NCI-H146 treated with DMSO at 0.1 percent for 48 hours (cell line): Measurements from ENCODE around the gene BRD4.

Experiments
- DNase-seq: peaks from one replicate; lab custom pipeline; 2025; ENCODE audit not compliant: unreplicated experiment; lab: John Stamatoyannopoulos, UW

Gene BRD4

DNA sequence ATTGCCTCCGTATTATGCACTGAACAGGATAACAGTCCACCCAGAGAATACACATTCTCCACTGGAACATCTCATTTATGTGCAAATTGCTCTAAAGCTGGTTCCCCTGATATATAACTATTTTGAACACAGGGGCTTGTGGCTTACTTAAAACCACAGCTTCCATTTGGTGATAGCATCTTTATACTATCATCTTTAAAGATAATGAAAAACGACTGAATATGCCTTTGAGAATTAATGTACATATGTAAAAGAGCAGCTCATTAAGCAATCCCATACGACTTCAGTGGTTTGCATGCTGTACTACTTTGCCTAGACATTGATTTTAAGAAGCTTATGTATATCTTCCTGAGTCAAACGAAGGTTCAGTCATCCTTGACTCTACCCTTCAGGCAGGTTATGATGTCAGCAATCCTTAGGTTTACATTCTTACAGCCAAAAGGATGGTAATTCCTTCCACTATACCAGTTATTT is 40.8 kb downstream of the BRD4 start:
- DNase-seq = no peak

GRCh38 chr19:15291089-15291488 is 41.2 kb downstream of the BRD4 start:
- DNase-seq = no peak

GRCh38 chr19:15290166-15290565 is 42.2 kb downstream of the BRD4 start:
- no peak for DNase-seq

- no peak for DNase-seq
These were observed 42.7 kb downstream of the BRD4 start for GRCh38 chr19:15289673-15290072.

DNA sequence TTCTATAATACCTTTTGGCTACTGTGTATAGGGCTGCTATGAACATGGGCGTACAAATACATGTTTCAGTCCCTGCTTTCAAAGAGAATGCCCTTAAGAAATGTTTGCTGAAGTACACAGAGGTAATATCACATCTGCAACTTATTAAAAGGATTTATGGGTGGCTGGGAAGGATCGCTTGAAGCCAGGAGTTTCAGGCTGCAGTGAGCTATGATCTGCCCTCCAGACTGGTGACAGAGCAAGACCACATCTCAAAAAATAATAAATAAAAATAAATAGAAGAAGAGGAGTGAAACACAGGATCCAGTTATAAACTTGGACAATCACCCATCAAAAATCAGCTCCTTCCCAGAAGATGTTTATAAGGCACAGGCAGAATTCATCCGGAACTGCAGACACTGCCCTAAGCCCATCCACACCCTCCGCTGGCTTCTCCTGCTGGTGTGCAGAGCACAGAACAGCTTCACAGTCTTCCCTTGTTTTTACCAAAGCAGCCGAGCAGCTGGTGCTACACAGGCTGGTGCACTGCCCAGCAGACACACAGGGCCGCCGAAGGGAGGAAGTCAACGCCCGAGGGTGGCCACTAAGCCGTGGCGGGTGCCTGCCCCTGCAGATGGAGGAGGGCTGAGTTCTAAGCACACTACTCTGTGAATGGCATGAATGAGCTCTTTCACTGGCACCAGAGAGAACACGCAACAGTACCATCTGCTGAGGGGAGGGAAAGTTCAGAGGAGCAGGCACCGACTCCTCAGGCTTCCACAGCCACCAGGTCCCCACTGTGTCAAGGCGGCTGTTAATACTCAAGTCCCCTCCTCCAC is 44.0 kb downstream of the BRD4 start:
- DNase-seq = no peak

DNA sequence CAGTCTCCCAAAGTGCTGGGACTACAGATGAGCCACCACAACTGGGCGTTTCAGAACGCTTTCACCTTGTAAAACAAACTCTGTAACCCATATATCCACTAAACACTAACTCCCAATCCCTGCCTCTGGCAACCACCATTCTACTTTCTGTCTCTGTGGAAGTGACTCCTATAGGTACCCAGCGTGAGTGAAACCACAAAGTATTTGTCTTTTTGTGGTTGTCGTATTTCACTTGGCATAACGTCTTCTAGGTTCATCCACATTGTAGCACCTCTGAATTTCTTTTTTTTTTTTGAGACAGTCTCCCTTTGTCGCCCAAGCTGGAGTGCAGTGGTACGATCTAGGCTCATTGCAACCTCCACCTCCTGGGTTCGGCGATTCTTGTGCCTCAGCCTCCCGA is 44.8 kb downstream of the BRD4 start:
- no peak for DNase-seq

GRCh38 chr19:15286688-15287365 is 45.5 kb downstream of the BRD4 start:
- no peak for DNase-seq

GRCh38 chr19:15285896-15286591 is 46.3 kb downstream of the BRD4 start:
- no peak for DNase-seq

DNA sequence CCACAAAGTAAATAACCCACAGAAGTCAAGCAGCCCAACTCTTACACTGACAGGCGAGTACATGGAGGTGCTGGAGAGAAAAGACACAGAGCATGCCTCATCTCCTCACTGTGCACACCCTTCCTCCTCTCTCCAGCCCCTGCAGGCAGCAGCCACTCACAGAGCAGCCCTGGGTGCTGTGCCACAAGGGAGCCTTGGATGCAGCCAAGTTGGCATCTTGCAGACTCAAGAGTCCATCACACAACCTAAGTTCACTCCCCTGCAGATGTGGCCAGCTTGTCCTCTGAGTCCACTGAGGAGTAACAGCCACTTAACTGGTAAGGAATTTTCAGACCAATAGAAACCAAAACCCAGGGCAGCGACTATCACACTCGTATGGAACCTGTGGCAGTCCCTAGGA is 47.4 kb downstream of the BRD4 start:
- DNase-seq = no peak

DNA sequence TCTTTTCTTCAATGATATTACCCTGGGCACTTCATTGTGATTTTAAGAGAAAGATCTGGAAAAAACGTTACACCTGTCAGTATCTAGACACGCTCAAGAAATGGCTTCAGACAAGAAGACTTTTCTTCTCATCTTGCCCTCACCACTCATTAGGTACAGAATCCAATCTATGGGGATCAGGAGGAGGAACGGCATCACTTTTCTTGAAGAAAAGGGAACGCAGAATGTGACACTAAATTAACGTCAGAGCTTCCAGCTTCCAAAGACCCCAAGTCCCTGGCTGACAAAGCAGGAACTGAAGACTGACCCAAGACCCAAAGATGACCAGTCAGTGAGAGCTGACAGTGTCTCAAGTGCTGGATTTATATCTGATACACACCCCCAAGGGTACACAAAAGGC is 48.2 kb downstream of the BRD4 start:
- DNase-seq = no peak

- no peak for DNase-seq
These were observed 49.0 kb downstream of the BRD4 start for GRCh38 chr19:15283141-15283883.

GRCh38 chr19:15282311-15282705 is 50.0 kb downstream of the BRD4 start:
- no peak for DNase-seq

DNA sequence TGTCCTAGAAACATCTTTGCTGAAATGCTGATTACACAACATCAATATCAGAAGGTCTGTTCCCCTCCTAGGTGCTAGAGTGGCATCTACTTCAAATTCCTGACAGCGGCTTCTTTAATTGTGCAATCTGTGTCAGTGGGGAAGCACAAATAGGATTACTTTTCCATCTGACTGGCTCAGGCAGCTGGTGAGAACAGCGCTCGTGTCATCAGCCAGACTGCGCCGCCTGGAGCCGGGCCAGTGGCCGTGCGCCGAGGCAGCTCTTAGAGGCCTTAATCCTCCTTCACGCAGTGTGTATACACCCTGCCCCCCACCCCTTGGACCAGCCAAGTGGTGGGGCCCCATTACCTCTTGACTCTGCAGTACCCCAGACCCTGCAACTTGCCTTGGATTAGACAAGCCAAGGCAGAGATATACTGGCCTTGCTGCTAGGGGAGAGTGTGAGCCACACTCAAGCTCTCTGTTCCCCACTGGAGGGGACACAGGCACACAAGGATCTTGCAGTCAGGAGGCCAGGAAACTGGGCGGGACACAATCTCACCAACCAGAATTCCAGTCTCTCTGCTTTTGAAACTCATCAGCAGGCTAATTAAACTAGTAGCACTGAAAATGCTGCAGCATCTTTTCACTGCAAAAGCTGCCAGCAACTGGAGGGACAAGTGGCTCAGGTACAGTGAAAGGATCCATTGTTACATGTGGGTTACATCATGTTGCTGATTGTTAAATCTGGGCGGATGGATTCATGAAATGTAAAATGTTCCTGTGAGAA is 51.2 kb downstream of the BRD4 start:
- peak; percentile 29 for DNase-seq

DNA sequence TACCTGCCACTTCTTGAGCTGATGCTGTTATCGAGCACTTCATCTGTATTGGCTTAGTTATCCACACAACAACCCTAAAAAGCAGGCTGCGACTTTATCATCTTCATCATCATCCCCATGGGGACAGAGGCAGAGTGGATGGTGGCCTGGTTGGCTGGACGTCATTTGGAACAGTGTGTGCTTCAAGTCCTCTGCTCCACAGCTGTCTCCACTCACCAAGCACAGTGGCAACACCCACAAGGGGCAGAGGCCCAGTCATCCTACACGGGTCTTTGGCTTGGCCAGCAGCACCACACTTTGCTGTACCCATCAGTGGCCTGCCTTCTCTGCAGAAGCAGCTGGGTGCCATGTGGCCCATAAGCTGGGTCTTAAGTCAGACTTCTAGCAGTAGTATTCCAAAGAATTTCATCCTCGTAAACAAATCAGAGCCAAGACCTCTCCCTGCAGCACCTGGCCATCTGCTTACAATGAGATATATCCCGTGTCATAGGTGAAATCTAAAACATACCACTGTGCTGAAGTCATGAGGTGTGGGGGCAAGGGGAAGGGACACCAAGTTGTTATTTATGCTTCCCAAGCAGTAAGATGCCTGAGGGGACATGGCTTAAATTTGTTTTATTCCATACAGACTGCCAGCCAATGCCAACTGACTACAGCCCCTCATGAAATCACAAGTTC is 52.2 kb downstream of the BRD4 start:
- no peak for DNase-seq

DNA sequence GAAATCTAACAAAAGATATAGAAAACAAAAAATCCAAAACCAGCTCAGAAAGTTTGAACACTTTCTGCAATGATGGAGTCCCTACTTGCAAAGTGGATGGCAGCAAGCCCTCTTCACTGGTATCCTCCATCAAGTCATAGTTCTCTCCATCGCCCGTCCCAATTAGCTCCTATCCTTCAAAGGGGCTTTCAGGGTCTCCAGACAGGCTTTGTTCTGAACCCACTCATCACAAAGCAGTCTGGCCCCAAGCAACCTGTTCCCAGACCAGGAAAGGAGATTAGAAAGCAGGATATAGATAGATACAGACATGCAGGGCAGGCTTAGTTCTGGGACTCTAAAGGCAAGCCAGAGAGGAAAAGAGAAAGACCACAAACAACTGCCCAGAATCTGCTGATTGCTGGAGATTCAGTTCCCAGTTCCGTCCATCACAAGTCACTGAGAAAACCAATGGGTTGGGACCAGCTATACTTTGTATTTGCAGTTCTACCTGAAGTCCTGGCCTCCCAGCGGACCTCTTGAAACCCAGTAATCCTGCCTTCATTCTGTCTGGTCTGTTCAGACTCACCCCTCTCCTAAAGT is 52.9 kb downstream of the BRD4 start:
- no peak for DNase-seq

GRCh38 chr19:15276620-15277215 is 55.6 kb downstream of the BRD4 start:
- no peak for DNase-seq

GRCh38 chr19:15274477-15274876 is 57.9 kb downstream of the BRD4 start:
- DNase-seq = no peak

GRCh38 chr19:15269806-15270205 is 62.5 kb downstream of the BRD4 start:
- no peak for DNase-seq

GRCh38 chr19:15268928-15269253 is 63.4 kb downstream of the BRD4 start:
- DNase-seq = no peak
